Left colon (tissue), 2 donors: ENCODE results near the gene PSMC2. TPM values are rescaled to one million over a fixed set of nuclear protein-coding genes. Genes with fewer than 3 reads are reported as not detected.
"Not testable (repeated sequence)": the region's sequence is repeated elsewhere in the genome, so short reads cannot be mapped to it uniquely, and the experiment has no call there.

Source experiments
- ATAC-seq: fragments of 200-7000 bp; cut with Tn5 transposase; one replicate; pipeline ENCODE4 v1.9.1; 2020; ENCODE audit warnings: mild to moderate bottlenecking, moderate library complexity
- DNase-seq, 2 donors: peaks; one replicate each; pipeline ENCODE4 v3.0.0-alpha.2; 2020
- intact Hi-C, 2 donors: fragments of 100-400 bp; cut with DNase I in 1 of 2; cut with micrococcal nuclease in 1 of 2; formaldehyde crosslinking; loops; one replicate each; pipeline versions ENCODE4 v1.11.2 to v1.14.0; 2022; cut with DNase I, micrococcal nuclease
- total RNA-seq, 2 donors: library from RNA; stranded (reverse); fragmentation: NEBNext Ultra II Directional; extraction: Animal tissue kit (Norgen Biotek cat#: 25700); gene quantifications; one replicate each; pipeline ENCODE4 v1.2.1, GENCODE V29; 2021
- donor health status: DM: no; HTN: no; CAD: no.
- donor health status: DM: yes; HTN: yes; CAD: no.

PSMC2 gene
- total RNA-seq, 2 donors from 2014 or later = 64.6 to 70.2 TPM

GRCh38 chr7:103405789-103406613, 58.6 kb downstream of the PSMC2 start:
- ATAC-seq, DNase-seq: not testable (repeated sequence)

GRCh38 chr7:103412151-103412550, 64.7 kb downstream of the PSMC2 start:
- DNase-seq (no peak), ATAC-seq (no peak)
- intact Hi-C loops = no loop called here

More at GRCh38 chr7:103405789-103406613, 58.6 kb downstream of the PSMC2 start:
- intact Hi-C loops = not testable (repeated sequence)

GRCh38 chr7:103413407-103413806, 66.0 kb downstream of the PSMC2 start:
- ATAC-seq = no peak

GRCh38 chr7:103418241-103418640, 70.8 kb downstream of the PSMC2 start:
- intact Hi-C loops = no loop called here
- DNase-seq (no peak), ATAC-seq (no peak)

More at GRCh38 chr7:103413407-103413806, 66.0 kb downstream of the PSMC2 start:
- intact Hi-C loops = no loop called here
- DNase-seq = no peak

Other genes with a start within 250 kb of the PSMC2 start
- 10 to 100 TPM; 47.5 to 66.5 TPM for gene NAPEPLD, start 198.5 kb upstream of the PSMC2 start, total RNA-seq
- gene PMPCB, start 50.2 kb upstream of the PSMC2 start, total RNA-seq = 10 to 100 TPM; 63.2 to 63.6 TPM
- gene DNAJC2, start 2.9 kb upstream of the PSMC2 start, total RNA-seq = 10 to 100 TPM; 19.4 to 19.5 TPM
- under 1 TPM in 1 of 2 donors, not detected in 1; 0.22 TPM for gene SLC26A5, start 98.6 kb downstream of the PSMC2 start, total RNA-seq